Loucy (cell line): Measurements from ENCODE around the gene SYNPR.

Experiments
- H2AFZ ChIP-seq: fragments of 200-600 bp; sonication (generic); 2 replicates; pipeline ENCODE4 v1.6.0; 2016; ENCODE audit warnings: antibody characterized with exemption, mild to moderate bottlenecking, low read length, moderate library complexity
- H3F3A ChIP-seq: fragments of 200-600 bp; 2 replicates; pipeline ENCODE4 v1.6.0; 2016; ENCODE audit warnings: antibody characterized with exemption, low read depth, mild to moderate bottlenecking
- H3K27me3 ChIP-seq: fragments of 200-600 bp; sonication (generic); 2 replicates; pipeline ENCODE4 v1.6.1; 2014; ENCODE audit warnings: low read length, mild to moderate bottlenecking; ENCODE audit not compliant: insufficient read depth, poor library complexity, severe bottlenecking
- H3K36me3 ChIP-seq: fragments of 200-600 bp; sonication (generic); 2 replicates; pipeline ENCODE4 v1.6.1; 2016; ENCODE audit warnings: low read length; ENCODE audit not compliant: insufficient read depth
- H3K4me1 ChIP-seq: fragments of 200-600 bp; sonication (generic); 2 replicates; pipeline ENCODE4 v1.5.1; 2014; ENCODE audit warnings: low read length, mild to moderate bottlenecking; ENCODE audit not compliant: insufficient read depth, poor library complexity, severe bottlenecking
- H3K4me2 ChIP-seq: fragments of 200-600 bp; sonication (generic); 2 replicates; pipeline ENCODE4 v1.6.0; 2014; ENCODE audit warnings: antibody characterized with exemption, low read length, low read depth, mild to moderate bottlenecking; ENCODE audit not compliant: poor library complexity, severe bottlenecking
- H3K4me3 ChIP-seq: fragments of 200-600 bp; sonication (generic); 2 replicates; pipeline ENCODE4 v1.5.1; 2014; ENCODE audit warnings: low read length, mild to moderate bottlenecking, mixed read lengths; ENCODE audit not compliant: poor library complexity, severe bottlenecking
- H3K79me2 ChIP-seq: fragments of 200-600 bp; sonication (generic); 2 replicates; pipeline ENCODE4 v1.6.1; 2014; ENCODE audit warnings: low read length; ENCODE audit not compliant: insufficient read depth
- H3K9ac ChIP-seq: fragments of 200-600 bp; sonication (generic); 2 replicates; pipeline ENCODE4 v1.6.0; 2014; ENCODE audit warnings: mild to moderate bottlenecking, low read depth, low read length, moderate library complexity; ENCODE audit not compliant: poor library complexity, severe bottlenecking
- H3K9me2 ChIP-seq: fragments of 200-600 bp; sonication (generic); replicated peaks from 2 replicates; pipeline ENCODE4 v1.6.1; 2016; ENCODE audit warnings: low read depth, low read length, mixed read lengths
- H3K9me3 ChIP-seq: fragments of 200-600 bp; sonication (generic); 2 replicates; pipeline ENCODE4 v1.6.1; 2014; ENCODE audit warnings: mild to moderate bottlenecking, antibody characterized with exemption, low read length, low read depth; ENCODE audit not compliant: insufficient read depth
- H4K20me1 ChIP-seq: fragments of 200-600 bp; sonication (generic); 2 replicates; pipeline ENCODE4 v1.6.0; 2014; ENCODE audit warnings: antibody characterized with exemption, low read length, mild to moderate bottlenecking; ENCODE audit not compliant: insufficient read depth, poor library complexity, severe bottlenecking
- CTCF ChIP-seq: fragments of 200-600 bp; sonication (generic); conservative IDR thresholded peaks from 2 replicates; pipeline ENCODE4 v1.5.1; 2014; ENCODE audit warnings: mild to moderate bottlenecking, antibody characterized with exemption, low read length
- EZH2phosphoT487 ChIP-seq: fragments of 200-600 bp; IDR thresholded peaks from 2 replicates; pipeline ENCODE4 v1.6.1; 2018; ENCODE audit warnings: antibody characterized with exemption, mild to moderate bottlenecking, moderate library complexity, borderline replicate concordance

Gene SYNPR

GRCh38 chr3:63662500-63662899 lies 384.4 kb downstream of the SYNPR start:
- H3K9me2 ChIP-seq = no peaks in the 10 kb centered on the region
- TF ChIP-seq CTCF (no peak), EZH2phosphoT487 (no peak)
- H4K20me1 ChIP-seq = no peaks in the 10 kb centered on the region
- no peaks in the 10 kb centered on the region for H3F3A ChIP-seq
- no peaks in the 10 kb centered on the region for H3K9me3 ChIP-seq
- H3K79me2 ChIP-seq = no peaks in the 10 kb centered on the region
- H3K27me3 ChIP-seq = no peaks in the 10 kb centered on the region
- no peak overlapping the region for H3K4me2 ChIP-seq
- no peak overlapping the region for H3K9ac ChIP-seq
- no peaks in the 10 kb centered on the region for H3K4me1 ChIP-seq
- no peaks in the 10 kb centered on the region for H3K36me3 ChIP-seq
- no peak overlapping the region for H2AFZ ChIP-seq
- H3K4me3 ChIP-seq = no peak overlapping the region
